ENCODE measurements around the gene GOLGA6A.
"Not testable (repeated sequence)": the region's sequence is repeated elsewhere in the genome, so short reads cannot be mapped to it uniquely, and the experiment has no call there.

Gene GOLGA6A

DNA sequence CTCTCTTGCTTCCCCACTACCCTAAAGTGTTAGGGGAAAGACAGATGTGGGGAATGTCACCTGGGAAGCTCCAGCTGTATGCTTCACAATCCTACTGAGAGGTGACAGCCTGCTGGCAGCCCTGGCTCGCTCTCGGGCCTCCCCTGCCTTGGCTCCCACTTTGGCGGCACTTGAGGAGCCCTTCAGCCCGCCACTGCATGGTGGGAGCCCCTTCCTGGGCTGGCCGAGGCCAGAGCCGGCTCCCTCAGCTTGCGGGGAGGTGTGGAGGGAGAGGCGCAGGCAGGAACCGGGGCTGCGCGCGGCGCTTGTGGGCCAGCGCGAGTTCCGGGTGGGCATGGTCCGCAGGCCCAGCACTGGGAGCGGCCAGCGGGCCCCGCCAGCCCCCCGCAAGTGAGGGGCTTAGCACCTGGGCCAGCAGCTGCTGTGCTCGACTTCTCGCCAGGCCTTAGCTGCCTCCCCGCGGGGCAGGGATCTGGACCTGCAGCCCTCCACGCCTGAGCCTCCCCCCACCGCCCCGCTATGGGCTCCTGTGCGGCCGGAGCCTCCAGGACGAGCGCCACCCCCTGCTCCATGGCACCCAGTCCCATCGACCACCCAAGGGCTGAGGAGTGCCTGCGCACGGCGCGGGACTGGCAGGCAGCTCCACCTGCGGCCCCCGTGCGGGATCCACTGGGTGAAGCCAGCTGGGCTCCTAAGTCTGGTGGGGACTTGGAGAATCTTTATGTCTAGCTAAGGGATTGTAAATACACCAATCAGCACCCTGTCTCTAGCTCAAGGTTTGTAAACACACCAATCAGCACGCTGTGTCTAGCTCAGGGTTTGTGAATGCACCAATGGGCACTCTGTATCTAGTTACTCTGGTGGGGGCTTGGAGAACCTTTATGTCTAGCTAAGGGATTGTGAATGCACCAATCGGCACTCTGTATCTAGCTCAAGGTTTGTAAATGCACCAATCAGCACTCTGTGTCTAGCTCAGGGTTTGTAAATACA lies 29.8 kb downstream of the GOLGA6A start:
- not testable (repeated sequence) for DNase-seq

DNA sequence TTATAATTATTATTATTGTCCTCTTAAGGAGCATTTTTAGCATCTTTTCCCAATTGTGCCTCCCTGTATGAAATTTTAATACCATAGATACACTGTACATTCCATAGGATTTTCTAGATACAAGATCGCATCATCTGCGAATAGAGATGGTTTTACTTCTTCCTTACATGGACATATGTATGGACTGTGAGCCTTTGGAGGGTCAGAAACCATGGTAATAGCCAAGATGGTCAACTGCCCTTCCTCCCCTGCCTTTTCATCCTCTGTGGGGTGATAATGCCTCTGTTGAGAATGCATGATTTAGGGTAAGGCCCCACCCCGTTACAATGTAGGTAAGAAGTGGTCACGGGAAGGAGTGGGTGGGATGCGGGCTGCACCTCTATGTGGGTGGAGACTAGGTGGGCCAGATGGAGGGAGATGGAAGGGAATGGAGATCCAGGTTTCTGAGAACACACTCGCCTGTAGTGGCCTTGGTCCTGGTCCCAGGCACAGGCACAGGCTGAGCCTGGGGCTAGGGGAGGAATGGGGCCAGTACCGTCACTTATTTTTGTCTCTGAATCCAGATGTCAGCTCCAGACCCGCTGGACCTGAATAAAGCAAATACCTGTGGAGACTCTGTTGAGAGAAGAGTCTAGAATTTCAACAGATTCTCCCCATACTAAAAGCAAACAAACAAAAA lies 31.7 kb downstream of the GOLGA6A start:
- DNase-seq: no peak

DNA sequence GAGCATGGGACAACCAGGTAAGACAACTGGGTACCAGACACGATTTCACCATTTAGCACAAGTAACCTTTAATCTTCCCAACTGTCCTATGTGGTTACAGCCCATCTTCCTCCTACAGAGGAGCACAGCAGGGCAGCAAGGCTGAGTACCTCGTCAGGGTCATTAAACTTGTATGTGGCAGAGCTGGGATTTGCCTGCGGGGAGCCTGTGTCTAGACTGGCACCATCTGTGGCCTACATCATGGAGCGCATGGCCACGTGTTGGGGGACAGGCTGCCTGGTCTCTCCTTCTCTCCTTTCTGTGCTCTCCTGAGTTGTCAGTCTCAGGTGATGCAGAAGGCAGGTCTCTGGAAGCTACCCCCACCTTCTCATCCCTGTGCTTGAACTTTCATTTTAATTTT lies 32.2 kb downstream of the GOLGA6A start:
- DNase-seq: no peak

DNA sequence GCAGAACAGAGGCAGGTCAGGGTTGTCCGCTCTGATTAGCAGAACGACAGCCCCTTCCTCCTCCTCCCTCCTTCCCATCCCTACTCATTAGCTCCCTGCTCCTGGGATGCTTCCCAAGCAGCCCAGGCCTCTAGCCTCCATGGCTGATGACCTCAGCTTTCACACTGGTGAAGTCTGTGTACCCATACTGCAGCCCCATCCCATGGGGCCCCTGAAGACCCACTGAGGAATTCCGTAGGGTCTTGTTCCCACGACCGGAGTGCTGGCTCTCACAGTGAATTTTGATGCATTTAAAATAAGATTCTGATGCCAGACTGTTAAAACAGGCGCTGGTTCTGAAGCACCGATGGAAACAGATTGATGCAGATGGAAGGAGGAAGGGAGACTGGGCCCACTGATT lies 36.1 kb downstream of the GOLGA6A start:
- no peak for DNase-seq

DNA sequence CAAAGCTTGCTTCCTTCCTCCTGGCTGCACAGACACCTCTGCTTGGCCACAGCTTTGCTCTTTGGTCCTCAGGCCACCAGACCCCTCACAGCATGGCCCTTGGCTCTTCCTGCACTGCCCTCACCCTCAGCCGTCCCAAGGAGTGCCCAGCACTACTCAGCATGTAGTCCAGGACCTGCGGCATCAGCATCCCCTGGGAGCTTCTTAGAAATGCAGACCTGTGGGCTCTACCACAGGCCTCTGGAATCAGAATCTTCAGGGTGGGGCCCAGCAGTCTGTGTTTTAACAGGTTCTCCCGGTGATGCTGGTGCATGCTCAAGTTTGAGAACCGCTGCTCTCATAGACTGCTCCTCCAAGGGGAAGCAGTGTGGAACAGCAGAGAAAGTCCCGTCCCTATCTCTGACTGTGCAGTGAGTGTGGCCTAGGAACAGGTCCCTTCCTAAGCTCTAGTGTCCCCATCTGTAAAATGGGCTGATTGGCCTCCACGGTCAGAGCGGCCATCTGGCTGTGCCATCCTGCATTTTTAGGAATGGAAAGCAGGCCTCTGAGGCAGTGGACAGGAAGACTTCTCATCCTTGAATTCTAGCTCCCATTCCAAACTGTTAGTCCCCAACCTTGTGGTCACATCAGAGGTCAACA lies 36.6 kb downstream of the GOLGA6A start:
- DNase-seq: no peak

DNA sequence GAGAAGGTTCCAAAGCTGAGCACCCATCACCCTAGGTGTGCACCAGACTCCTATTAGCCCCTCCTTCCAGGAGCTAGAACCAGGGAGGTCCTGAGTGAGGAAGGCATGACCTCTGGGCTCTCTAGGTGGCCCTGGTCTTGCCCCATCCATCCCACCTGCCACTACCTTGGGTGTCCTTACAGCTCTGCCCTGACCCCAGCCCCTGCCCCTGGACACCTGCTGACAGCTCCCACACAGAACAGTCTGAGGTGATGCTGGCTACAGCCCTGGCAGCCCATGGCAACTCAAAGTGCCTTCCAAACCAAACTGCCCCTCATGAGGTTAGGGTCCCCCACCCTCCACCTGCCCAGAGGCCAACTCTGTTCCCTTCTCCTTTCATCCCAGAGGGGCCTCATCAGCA lies 37.2 kb downstream of the GOLGA6A start:
- no peak for DNase-seq

DNA sequence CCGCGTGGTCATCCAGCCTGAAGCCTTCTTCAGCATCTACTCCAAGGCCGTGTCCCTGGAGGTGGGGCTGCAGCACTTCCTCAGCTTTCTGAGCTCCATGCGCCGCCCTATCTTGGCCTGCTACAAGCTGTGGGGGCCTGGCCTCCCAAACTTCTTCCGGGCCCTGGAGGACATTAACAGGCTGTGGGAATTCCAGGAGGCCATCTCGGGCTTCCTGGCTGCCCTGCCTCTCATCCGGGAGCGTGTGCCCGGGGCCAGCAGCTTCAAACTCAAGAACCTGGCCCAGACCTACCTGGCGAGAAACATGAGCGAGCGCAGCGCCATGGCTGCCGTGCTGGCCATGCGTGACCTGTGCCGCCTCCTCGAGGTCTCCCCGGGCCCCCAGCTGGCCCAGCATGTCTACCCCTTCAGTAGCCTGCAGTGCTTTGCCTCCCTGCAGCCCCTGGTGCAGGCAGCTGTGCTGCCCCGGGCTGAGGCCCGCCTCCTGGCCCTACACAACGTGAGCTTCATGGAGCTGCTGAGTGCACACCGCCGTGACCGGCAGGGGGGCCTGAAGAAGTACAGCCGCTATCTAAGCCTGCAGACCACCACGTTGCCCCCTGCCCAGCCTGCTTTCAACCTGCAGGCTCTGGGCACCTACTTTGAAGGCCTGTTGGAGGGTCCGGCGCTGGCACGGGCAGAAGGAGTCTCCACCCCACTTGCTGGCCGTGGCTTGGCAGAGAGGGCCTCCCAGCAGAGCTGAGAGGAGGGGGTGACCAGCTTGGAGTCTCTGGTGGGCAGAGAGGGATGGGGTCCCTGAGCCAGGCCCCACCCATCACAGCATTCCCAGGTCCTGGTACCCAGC lies 37.9 kb downstream of the GOLGA6A start:
- no peak for DNase-seq

DNA sequence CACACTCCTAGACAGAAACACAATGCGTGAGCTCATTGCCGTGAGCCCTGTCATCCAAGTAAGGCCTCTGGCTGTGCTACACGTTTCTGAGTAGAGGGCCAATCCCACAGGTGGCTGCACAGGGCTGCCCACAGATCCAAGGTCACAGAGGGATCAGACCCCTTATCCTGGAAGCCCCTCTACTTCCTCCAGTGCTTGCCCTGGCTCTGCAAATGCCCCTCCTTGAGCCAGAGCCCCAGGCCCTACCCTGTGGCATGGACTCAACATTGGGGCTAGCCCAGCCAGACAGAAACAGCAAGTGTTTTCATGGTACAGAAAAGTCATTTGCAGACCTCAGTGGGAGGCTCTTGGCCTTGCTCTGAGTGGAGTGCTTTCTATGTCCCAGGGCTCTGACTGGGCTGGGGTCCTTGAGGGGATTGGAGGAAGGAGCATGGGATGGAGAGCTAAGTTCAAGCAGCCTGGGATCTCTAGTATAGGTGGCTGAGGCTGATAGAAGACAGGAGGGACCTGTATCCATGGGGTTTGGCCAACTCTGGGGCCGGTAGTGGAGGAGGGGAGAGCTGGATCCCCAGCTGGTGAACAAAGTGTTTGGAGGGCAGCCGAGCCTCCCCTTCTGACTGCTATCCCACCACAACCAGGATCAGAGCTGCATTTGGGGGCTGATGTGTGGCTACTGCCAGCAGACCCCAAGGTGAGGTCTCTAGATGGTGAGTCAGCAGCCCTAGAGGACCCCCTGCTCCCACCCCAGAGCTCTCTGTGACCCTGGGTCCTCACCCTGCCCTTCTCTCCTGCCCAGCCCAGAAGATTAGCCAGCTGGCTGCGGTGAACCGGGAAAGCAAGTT lies 38.7 kb downstream of the GOLGA6A start:
- DNase-seq: no peak

DNA sequence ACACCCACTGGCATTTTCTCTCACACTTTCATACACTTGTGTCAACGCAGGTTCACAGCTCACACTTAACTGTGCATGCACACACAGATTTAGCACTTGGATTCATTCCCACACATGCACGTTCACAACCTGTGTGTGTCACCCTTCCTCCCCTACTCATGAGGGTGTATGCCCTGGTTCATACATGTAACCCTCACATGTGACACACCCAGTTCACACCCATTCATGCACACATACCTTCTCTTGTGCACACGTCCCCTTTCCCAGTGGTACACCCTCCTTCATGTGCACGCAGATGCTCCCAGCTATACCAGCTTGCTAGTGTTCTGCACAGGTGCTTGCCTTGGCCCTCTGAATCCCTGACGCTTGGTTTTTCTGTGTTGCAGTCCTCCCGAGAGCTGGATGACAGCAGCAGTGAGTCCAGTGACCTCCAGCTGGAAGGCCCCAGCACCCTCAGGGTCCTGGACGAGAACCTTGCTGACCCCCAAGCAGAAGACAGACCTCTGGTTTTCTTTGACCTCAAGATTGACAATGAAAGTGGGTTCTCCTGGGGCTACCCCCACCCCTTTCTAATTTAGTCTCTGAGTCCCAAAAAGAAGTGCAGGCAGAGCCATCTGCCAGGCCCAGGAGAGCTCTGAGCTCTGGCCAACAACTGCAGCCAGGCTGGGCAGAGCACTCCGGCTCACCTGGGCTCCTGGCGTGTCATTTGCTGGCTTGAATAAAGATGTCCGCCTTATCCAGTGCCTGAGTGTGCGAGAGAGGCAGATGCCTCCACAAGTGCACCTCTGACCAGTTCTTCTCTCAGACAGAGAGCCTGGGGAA lies 39.5 kb downstream of the GOLGA6A start:
- no peak for DNase-seq

DNA sequence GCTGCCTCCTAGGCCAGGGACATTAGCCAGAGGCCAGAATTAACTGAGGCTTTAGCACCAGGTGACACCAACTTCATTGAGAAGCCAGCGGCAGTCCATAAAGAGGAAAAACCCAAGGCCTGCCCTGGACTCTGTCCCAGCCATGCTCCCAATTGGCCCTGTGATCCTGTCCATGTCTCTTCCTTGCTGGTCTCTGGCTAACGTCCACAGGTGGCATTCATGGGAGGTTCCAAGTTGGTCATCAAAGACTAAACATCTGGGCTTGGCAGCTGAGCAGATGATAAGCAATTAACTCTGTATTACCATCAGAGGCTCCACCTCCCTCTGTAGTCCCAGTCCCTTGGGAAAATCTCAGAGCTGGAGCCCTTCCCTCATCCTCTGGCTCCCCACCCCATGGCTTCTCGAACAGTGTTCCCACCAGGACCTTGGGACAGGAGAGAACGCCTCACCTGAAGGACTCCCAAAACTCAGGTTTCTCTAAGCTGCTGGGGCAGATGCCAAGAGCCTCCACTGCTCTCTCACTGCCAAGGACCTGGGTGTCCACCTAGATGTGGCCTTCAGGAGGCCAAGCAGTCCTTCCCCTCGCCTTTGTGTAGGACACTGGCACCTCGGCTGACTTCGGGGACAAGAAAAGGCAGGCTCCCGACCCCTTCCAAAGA lies 40.4 kb downstream of the GOLGA6A start:
- no peak for DNase-seq

DNA sequence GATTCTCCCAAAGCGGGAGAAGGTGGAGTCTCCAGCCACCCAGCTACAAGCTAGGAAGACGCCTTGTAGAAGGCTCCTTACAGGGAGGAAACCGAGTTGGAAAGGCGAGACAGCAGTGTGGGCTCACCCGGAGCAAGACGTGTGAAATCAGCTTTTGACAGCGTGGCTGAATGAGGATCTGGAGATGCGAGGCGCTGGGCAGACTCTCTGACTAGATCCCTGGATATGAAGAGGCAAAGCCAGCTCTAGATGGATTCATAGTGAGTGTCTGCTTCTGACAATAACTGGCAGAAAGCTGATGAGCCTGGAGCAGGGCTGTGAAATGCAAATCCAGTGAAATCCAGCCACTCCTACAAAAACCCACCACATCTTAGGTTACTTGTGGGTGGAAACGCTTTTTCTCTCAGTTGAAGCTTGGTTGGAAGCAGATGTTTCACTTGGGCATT lies 41.0 kb downstream of the GOLGA6A start:
- DNase-seq: no peak

DNA sequence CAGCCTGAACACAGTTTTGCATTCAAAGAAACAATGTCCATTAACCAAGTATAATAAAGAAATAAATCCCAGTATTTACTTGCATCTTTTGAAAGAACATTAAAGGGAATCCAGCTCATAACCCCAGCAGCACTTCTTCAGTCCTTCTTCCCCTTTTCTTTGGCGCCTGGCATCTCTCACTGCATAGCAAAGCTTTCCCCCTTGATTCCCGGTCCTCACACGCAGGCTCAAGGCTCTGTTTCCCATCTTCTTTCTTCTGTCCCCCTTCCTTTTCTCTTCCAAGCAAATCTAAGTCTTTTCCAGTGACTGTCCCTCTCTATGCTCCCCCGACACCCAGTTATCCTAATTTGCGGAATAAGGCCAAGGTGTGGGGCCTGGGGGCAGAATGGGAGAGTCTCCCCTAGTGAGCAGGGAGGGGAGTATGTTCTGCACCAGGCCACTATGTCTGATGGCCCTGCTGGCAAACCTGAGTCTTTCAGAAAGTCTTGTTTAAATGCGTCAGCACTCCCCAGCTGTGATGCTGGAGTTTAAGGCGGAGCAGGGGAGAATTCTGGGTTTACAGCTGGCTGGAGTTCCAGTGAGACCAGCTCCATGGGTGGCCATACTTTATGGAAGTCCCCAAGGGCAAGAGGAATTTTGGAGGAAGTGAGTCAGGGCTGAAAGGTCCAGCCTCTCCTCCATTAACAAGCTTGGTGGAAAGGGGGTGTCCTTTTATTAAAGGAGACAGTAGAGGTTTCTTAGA lies 42.1 kb downstream of the GOLGA6A start:
- no peak for DNase-seq

DNA sequence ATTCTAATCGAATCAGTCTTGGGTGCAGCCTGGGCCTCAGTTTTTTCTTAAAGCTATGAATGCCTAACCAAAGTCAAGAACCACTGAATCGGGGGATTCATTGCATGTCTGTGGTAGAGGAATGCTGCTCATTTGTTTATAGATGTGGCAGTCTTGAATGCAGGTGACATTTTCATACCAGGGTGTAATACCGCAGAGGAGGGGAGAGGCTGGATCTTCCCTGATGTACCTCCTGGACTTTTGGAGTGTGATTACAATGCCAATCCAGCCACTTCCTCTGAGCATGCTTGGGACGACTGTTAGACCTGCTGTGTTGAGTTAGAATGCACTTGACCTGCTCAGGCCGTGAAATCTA lies 42.7 kb downstream of the GOLGA6A start:
- no peak for DNase-seq

DNA sequence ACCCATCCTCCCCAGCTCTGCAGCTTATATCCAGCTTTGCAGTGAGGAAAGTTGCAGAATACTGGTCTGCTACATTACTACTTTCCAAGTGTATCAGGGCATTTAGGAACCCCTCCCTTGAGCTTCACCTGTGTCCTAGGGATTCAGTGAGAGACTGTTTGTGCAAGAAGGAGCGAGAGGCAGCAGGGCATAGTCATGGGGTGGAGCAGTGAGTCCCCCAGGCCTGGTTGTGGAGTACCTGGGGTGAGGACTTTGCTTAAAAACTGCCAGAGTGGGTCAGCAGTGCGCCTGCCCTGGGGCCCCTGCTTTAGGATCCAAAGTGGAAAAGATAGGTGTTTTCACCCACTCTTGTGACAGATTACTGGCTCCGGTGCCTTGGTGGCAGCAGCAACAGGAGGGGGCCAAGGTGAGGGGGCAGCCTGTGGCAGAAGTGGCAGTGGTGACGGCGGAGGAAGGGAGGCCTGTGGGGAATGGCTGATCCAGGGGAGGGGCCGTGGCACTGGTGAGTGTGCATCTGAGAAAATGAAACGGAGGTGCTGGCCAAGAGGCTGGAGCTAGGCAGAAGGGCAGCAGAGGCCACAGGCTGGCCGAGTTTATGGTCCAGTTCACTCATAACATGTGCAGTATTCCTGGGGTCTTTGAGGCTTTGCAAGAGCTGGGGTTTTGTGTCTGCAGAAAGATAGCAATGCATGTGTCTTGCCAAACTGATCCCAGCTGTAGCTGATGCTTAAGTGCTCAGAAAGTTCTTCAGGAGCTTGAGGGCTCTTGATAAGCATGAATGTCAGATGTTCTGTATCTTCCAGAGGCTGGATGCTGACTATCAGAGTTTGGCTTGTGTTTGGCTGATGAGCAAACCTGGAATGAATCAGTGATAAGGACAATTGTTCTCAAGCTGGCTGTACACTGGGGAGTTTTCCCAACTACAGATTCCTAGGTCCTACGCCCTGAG lies 43.4 kb downstream of the GOLGA6A start:
- no peak for DNase-seq

DNA sequence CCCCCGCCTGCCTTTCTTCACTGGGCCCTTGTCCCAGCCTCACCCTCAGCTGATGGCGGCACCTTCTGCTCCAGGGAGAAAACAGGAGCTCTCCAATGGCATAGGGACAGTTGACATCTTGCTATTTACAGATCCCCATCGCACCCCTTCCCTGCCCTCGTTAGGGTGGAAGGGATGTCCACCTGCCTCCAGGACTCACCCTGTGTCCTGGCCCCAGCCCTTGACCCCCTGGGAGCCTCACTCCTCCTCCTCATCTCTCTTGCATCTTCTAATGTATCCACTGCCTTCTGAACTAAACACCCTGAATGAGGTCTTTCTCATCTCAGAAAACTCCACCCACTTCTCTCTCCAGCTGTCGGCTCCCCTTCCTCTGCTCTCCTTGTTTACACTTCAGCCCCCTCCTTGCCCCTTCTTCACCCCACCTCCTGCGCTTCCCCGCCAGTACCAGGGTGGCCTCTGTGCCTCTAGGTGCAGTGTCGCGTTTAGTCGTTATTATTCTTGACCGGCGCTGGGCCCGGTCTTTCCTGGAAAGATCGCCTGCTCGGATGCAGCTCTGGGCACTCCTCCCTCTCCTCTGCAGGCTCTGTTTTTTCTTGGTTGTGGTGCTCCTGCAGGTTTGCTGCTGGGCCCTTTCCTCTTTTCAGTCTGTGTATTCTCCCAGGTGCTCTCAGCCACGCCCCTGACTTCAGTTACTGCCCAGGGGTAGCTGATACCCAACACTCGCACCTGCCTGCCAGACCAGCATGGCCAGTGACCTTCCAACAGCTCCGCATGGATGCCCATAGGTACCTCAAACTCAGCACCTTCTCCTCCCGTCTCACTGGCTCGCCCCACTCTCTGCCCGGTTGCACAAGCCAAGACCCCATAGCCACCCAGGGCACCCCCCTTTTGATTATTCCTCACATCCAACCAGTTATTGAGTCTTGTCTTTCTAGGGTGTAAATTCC lies 44.9 kb downstream of the GOLGA6A start:
- no peak for DNase-seq

DNA sequence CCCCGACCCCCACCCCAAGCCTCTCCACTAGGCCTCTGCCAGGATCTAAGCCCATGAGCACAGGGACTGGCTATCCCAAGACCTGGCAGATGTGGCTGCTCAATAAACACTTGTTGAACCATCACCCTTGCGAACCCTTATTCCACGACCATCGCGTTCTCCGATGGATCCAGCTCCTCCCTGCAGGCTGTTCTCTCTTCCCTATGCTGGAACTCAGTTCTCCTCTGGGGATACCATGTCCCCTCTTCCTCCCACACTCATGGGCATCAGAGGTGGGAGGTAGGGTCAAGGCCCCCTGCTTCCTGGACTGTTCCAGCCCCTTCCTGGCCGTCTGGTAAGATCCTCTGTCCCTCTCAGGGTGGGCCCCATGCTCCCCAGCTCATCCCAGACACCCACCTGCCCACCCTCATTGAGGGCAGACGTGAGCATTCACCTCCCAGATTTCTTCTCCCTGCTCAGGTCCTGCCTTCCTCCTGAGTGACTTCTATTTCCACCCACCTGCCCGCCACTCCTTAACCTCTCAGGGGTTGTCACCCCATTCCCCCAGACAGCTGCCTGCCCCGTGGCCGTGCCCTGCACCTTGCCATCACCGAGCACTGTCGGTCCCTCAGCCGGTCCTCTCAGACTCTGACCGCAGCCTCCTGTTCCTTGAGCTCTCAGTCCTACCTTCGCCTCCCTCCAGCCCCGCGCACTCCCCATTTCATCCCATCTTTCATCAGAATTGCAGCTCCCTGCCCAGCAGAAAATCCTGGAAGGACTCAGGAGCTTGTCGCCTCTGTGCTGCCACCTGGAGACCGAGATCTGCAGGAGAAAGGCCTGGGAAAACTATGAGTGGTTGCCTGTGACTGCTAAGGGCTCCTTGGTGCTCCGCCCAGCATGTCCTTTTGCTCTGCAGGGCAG lies 45.8 kb downstream of the GOLGA6A start:
- no peak for DNase-seq

All from CD4-positive, alpha-beta T cell treated with Interleukin-17A for 1 hour (primary cell).